NCI-H69 (cell line): ENCODE results near the gene LGALS3.
A peak's percentile ranks its signal among the peaks of the same experiment; 100 is the strongest.
"Not testable (repeated sequence)": the region's sequence is repeated elsewhere in the genome, so short reads cannot be mapped to it uniquely, and the experiment has no call there.

Source experiments
- DNase-seq: peaks from one replicate; lab custom pipeline; 2025; lab: John Stamatoyannopoulos, UW

LGALS3 gene

DNA sequence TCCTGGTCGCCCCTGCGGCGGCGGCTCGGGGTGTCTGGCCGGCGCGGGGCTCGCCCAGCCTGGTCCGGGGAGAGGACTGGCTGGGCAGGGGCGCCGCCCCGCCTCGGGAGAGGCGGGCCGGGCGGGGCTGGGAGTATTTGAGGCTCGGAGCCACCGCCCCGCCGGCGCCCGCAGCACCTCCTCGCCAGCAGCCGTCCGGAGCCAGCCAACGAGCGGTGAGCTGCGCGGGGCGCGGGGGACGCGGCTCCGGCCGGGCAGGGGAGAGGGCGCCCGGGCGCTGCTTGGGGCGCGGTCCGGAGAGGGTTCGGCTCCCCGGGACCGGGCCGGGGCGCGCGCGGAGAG is at the start of gene LGALS3:
LGALS3 (plus strand) TSS at position 167 of the 342 bp plus-strand sequence. CDS start 8,122 bp downstream, outside the sequence.
- DNase-seq = peak; percentile 62

GRCh38 chr14:55079961-55080360 is 49.1 kb upstream of the LGALS3 start:
- DNase-seq = not testable (repeated sequence)

GRCh38 chr14:55084401-55085059 is 44.5 kb upstream of the LGALS3 start:
- DNase-seq = no peak

DNA sequence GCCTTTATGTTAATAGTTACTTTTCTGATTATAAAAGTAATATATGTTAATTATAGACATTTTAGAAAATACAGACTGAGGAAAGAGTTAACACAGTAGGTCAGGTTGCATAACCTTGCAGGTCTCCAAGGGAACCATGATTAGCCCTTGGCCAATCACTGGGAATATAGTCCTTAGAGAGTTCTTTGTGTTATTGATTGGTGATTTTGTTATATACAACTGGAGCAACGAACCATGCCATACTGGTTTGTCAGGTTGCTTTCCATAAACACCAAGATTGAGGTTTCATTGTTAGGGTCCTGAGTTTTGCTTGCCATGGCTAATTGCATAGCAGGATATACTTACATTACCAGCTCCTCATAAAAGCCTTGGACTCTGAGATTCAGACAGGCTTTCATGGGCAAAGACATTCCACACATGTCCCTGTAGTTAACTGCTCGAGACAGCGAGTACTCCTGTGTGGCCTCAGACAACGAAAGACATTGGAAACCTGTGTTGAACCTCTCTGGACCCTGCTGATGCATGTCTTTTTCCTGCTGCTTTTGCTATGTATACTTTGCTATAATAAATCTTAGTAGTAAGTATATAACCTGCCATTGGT is 43.9 kb upstream of the LGALS3 start:
- DNase-seq = no peak

DNA sequence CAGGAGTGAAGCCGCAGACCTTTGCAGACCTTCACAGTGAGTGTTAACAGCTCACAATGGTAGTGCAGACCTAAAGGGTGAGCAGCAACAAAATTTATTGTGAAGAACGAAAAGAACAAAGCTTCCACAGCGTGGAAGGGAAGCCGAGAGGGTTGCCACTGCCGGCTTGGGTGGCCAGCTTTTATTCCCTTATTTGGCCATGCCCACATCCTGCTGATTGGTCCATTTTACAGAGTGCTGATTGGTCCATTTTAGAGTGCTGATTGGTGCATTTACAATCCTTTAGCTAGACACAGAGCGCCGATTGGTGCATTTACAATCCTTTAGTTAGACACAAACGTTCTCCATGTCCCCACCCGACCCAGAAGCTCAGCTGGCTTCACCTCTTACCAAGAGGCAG is 42.1 kb upstream of the LGALS3 start:
- no peak for DNase-seq

- no peak for DNase-seq
Observed at GRCh38 chr14:55088356-55088755, 40.7 kb upstream of the LGALS3 start.

DNA sequence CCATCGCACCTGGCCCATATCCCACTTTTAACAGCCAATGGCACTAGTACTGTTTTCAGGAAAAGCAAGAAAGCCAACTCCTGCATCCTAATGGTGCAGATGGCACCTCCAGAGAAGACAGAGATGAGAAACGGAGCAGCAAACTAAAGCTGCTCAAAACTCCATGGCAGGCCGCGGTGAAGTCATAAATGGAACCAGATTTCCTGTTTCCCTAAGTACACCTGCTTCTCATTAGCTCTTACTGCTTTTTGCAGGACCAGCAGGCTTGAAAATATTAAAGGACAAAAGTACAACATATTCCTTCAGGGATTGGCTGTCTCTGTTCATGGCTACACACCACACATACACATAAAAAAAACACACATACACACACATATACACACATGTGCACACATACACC is 36.7 kb upstream of the LGALS3 start:
- no peak for DNase-seq

- peak; percentile 40 for DNase-seq
Observed at GRCh38 chr14:55094292-55095157, 34.5 kb upstream of the LGALS3 start.

DNA sequence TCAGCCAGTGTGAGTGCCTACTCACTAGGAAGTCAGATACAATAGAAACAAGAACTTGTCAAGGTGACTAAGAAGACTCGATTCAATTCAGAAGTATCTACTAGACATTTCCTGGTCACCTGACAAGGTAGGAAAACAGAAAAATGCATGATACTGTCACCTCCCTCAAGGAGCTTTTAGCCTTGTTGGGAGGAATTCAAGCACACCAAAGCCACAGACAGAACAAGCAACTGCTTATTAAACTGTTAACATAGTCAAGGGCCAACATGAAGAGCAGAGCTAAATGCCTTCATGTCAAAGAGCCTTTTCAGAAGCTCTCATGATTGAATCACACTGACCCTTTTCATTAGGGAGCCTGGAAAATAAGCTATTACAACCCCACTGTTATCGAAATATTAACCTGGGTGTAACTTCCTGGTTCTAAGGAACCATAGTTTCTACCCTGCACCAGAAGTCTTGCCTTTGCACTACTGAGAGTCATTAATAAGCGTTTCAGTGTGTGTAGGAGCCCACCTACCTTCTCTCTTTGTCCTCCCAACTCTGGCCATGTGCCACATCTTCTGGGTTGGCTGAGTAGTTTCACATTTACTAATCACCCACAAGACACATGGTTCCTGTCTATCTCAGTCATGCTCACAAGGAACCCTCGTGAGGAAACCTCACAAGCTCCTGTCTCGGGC is 31.0 kb upstream of the LGALS3 start:
- DNase-seq = no peak

- no peak for DNase-seq
Observed at GRCh38 chr14:55098561-55098898, 30.5 kb upstream of the LGALS3 start.

DNA sequence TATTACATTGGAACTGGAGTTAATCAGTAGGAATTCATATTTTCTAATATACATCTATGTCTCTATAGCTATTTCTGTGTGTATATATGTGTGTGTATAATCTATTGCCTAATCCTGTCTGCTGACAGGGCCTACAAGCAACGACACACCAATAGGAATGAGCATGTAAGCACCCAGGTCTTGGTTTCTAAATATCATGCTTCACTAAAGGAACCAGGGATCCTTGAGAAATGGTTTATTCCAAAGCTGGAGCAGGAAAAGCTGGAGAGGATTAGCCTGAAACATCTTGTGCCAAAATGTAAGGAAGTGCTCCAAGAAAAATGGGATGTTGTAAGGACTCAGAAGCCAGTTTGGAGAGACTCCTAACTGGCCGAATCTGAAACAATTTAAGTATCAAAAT is 29.3 kb upstream of the LGALS3 start:
- DNase-seq = no peak

DNA sequence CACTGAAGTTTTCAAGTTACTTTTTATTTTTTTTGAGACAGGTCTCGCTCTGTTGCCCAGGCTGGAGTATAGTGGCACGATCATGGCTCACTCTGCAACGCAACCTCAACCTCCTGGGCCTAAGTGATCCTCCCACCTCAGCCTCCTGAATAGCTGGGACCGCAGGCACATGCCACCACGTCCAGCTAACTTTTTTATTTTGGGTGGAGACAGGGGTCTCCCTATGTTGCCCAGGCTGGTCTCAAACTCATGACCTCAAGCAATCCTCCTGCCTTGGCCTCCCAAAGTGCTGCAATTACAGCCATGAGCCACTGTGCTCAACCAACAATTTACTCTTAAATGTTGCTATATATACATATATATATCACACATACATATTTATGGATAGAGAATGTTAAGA is 27.4 kb upstream of the LGALS3 start:
- DNase-seq = no peak

GRCh38 chr14:55102141-55102621 is 26.9 kb upstream of the LGALS3 start:
- peak; percentile 97 for DNase-seq

- DNase-seq = peak; percentile 54
Observed at GRCh38 chr14:55103005-55103640, 25.9 kb upstream of the LGALS3 start.

- DNase-seq = peak; percentile 42
Observed at GRCh38 chr14:55103971-55104954, 24.8 kb upstream of the LGALS3 start.

GRCh38 chr14:55105991-55106390 is 23.1 kb upstream of the LGALS3 start:
- no peak for DNase-seq

DNA sequence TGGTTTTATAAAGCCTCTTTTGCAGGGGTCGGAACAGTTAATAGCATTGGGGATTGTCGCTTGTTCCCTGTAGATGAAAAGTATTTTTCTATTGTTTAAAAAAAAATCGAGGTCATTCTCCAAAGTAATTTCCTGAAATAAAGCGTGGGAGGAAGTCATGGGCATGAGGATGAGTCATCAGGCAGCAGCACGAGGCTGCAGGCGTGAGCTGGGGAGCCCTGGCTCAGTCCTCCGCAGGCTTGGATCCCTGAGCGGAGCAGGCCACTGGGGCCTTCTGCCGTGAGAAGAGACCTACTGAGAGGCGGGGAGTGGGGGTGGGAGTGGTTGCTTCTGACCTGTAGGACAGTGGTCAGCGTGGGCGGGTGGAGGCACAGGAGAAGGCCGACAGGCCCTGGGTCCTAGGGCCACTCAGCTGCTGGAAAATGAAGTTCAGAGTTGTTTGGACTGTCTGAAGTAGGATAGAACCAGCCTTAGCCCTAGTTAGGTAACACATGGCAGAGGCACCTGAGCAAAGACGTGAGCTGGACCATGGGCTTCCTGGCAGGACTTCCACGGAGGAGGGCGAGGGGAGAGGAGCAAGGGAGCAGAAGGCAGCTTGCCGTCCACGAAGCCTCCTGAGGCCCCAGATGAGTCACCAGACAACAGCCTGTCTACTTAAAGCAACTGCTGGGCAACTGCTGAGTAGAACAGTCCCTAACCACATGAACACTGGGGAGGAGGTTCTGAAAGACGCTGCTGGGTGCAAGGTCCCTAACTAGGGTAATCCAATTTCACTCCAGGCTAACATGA is 21.1 kb upstream of the LGALS3 start:
- DNase-seq = peak; percentile 12

DNA sequence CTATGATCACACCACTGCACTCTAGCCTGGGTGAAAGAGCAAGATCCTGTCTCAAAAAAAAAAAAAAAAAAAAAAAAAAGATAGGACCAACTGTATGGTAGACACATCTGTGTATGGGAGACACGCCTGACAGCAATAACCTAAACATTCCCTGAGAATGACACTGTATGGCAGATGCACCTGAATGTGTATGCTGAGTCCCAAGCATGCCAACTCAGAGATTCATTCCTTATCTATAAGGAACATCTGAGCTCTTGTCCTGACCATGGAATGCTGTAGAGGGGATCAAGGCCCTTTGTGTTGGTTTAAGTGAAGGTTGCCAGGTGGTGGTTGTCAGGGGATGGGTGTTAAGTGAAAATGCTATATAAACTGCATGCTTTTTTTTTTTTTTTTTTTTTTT is 19.2 kb upstream of the LGALS3 start:
- DNase-seq = no peak

DNA sequence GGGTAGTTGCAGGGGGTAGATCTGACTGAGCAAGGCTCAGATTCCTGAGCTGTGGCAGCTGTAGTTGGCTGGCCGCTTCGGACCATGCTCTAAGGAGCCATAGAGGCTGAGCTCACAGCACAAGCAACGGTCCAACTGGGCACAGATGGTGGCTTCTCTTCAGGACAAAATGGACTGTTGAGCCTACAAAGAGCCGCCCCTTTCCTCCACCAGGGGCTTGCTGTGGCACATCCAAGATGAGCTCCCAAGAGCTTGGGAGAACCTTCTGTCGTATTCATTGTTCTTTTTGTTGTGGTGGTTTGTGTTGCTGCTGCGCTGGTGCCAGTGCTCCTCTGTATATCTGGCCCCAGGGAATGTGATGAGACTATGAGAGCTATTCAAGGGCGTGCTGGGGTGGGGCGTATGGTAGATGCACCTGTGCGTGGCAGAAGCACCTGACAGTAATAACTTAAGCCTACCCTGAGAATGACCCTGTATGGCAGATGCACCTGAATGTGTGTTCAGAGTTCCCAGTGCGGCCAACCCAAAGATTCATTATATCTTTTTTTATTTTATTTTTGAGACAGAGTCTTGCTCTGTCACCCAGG is 17.8 kb upstream of the LGALS3 start:
- DNase-seq = peak; percentile 17

DNA sequence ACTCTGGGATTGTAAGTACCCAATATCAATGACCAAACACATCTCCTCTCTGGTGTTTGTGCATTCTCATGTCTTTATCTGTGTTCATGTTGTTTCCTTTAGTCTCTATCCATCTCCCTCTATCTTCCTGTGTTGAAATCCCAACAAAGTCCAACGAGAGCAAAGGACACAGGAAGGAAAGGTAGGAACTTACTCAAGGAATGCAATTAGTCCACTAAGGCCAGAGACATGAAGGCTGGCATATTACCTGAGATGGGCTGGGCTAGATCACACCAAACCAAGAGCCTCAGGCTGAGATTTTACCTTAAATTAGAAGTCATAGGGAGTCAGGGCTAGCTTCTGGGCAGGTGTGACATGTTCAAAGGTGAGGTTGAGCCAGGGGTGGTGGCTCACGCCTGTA is 14.3 kb upstream of the LGALS3 start:
- DNase-seq = no peak
